ENCODE measurements around the gene NCKAP5.

DNA sequence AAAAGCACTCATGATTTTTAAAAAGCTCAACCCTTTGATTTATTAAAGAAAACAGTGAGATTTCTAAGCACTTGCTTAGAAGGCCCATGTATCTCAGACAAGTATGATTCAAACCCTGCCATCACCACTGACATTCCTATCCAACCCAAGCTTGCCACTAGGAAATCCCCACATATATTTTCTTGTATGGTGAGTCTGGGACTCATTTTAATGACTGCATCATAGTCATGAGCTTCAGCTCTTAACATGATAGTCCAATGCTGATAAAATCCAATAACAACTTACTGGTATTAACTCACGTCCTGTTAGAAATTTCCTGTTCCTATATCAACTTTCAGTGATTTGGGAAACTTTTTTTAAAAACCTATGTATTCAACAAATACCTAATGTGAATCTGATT, 39.4 kb upstream of the NCKAP5 start:
- TF ChIP-seq CTCF (IDR thresholded peaks at IDR 0.05; ENCODE audit: borderline replicate concordance, extremely low read depth, low read length, poor library complexity, severe bottlenecking): no peak
- TF ChIP-seq EZH2 (IDR thresholded peaks at IDR 0.05; ENCODE audit: borderline replicate concordance, low read depth, low read length, severe bottlenecking): no peak

Measured in DND-41 (cell line).